ENCODE measurements around the gene SLC1A7. TPM values are rescaled to one million over a fixed set of nuclear protein-coding genes. Genes with fewer than 3 reads are reported as not detected.

SLC1A7 gene
- total and polyA plus RNA-seq, 2 of the 13 experiments (the other 11 are each of a cell fraction or from before 2014, with no cell fraction given), result 0.04 to 2.0 TPM

DNA sequence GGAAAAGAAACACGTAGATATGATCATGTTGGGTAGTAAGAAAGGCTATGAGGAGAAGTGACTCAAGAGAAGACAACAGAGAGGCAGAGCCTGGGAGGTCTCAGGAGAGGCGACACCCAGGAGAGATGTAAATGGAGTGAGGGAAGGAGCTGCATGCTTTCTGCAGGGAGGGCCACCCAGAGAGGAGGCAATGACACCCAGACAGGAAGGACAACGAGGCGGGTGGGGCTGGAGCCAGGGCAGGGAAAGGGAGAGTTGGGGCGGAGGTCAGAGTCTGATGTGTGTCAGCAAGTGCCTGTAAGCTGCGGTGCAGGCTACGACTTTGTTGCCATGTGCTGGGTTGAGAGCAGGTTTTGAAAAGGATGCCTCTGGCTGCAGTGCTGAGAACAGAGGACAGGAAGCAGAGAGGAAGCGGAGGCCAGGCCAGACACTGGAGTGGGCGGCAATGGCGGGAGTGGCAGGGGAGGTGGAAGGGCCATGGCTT lies 31.3 kb downstream of the SLC1A7 start (continued):
- TF ChIP-seq, protein P1, sequence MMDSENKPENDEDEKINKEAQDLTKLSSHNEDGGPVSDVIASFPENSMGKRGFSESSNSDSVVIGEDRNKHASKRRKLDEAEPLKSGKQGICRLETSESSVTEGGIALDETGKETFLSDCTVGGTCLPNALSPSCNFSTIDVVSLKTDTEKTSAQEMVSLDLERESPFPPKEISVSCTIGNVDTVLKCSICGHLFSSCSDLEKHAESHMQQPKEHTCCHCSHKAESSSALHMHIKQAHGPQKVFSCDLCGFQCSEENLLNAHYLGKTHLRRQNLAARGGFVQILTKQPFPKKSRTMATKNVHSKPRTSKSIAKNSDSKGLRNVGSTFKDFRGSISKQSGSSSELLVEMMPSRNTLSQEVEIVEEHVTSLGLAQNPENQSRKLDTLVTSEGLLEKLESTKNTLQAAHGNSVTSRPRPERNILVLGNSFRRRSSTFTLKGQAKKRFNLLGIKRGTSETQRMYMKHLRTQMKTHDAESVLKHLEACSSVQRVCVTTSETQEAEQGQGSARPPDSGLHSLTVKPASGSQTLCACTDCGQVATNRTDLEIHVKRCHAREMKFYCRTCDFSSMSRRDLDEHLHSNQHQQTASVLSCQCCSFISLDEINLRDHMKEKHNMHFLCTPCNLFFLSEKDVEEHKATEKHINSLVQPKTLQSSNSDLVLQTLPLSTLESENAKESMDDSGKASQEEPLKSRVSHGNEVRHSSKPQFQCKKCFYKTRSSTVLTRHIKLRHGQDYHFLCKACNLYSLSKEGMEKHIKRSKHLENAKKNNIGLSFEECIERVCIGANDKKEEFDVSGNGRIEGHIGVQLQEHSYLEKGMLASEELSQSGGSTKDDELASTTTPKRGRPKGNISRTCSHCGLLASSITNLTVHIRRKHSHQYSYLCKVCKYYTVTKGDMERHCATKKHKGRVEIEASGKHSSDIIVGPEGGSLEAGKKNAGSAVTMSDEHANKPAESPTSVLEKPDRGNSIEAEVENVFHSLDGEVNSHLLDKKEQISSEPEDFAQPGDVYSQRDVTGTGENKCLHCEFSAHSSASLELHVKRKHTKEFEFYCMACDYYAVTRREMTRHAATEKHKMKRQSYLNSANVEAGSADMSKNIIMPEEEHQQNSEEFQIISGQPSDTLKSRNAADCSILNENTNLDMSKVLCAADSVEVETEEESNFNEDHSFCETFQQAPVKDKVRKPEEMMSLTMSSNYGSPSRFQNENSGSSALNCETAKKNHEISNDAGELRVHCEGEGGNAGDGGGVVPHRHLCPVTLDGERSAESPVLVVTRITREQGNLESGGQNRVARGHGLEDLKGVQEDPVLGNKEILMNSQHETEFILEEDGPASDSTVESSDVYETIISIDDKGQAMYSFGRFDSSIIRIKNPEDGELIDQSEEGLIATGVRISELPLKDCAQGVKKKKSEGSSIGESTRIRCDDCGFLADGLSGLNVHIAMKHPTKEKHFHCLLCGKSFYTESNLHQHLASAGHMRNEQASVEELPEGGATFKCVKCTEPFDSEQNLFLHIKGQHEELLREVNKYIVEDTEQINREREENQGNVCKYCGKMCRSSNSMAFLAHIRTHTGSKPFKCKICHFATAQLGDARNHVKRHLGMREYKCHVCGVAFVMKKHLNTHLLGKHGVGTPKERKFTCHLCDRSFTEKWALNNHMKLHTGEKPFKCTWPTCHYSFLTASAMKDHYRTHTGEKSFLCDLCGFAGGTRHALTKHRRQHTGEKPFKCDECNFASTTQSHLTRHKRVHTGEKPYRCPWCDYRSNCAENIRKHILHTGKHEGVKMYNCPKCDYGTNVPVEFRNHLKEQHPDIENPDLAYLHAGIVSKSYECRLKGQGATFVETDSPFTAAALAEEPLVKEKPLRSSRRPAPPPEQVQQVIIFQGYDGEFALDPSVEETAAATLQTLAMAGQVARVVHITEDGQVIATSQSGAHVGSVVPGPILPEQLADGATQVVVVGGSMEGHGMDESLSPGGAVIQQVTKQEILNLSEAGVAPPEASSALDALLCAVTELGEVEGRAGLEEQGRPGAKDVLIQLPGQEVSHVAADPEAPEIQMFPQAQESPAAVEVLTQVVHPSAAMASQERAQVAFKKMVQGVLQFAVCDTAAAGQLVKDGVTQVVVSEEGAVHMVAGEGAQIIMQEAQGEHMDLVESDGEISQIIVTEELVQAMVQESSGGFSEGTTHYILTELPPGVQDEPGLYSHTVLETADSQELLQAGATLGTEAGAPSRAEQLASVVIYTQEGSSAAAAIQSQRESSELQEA (CRISPR knock-in tag; IDR thresholded peaks at IDR 0.05; ENCODE audit: not compliant biosample characterization), result peak; percentile 18
- no peak for TF ChIP-seq ZNF549 (CRISPR knock-in tag; IDR thresholded peaks at IDR 0.05)
- no peak for TF ChIP-seq RELA (CRISPR knock-in tag; IDR thresholded peaks at IDR 0.05)
- TF ChIP-seq ZNF850 (CRISPR knock-in tag; conservative IDR thresholded peaks at IDR 0.05), result 0 out of 2 replicates have a peak, but pooled peaks have one; percentile 31
- TF ChIP-seq, protein P2, sequence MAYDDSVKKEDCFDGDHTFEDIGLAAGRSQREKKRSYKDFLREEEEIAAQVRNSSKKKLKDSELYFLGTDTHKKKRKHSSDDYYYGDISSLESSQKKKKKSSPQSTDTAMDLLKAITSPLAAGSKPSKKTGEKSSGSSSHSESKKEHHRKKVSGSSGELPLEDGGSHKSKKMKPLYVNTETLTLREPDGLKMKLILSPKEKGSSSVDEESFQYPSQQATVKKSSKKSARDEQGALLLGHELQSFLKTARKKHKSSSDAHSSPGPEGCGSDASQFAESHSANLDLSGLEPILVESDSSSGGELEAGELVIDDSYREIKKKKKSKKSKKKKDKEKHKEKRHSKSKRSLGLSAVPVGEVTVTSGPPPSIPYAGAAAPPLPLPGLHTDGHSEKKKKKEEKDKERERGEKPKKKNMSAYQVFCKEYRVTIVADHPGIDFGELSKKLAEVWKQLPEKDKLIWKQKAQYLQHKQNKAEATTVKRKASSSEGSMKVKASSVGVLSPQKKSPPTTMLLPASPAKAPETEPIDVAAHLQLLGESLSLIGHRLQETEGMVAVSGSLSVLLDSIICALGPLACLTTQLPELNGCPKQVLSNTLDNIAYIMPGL (CRISPR knock-in tag; IDR thresholded peaks at IDR 0.05; ENCODE audit: borderline replicate concordance in 1 of 2, low read depth in 1 of 2), result peak; percentile 46 to 63; a peak in 2 of 4 replicates
- no peak for TF ChIP-seq NONO (IDR thresholded peaks at IDR 0.05)
- TF ChIP-seq NONO (CRISPR knock-in tag; conservative IDR thresholded peaks at IDR 0.05), result peak; percentile 66
- TF ChIP-seq FOSL2 (CRISPR knock-in tag; IDR thresholded peaks at IDR 0.05), result peak; percentile 66
- peak; percentile 76; the same call in 1 of the 3 replicates for TF ChIP-seq MXI1 (IDR thresholded peaks at IDR 0.05; ENCODE audit: borderline replicate concordance, low read depth, low read length)
- TF ChIP-seq THAP11 (CRISPR knock-in tag; IDR thresholded peaks at IDR 0.05), result no peak
- 0 out of 2 replicates have a peak, but pooled peaks have one; percentile 40 for TF ChIP-seq ZNF230 (CRISPR knock-in tag; IDR thresholded peaks at IDR 0.05)
- no peak for TF ChIP-seq ZEB1 (IDR thresholded peaks at IDR 0.05; ENCODE audit: insufficient replicate concordance, low read depth)
- no peak for TF ChIP-seq ZNF382 (CRISPR knock-in tag; IDR thresholded peaks at IDR 0.05; ENCODE audit: borderline replicate concordance)
- peak; percentile 81; the same call in 1 of the 2 replicates for TF ChIP-seq MEIS1 (CRISPR knock-in tag; IDR thresholded peaks at IDR 0.05; ENCODE audit: borderline replicate concordance)
- TF ChIP-seq ERF (CRISPR knock-in tag; IDR thresholded peaks at IDR 0.05), result peak; percentile 68; the same call in 1 of the 2 replicates
- TF ChIP-seq, protein P3, sequence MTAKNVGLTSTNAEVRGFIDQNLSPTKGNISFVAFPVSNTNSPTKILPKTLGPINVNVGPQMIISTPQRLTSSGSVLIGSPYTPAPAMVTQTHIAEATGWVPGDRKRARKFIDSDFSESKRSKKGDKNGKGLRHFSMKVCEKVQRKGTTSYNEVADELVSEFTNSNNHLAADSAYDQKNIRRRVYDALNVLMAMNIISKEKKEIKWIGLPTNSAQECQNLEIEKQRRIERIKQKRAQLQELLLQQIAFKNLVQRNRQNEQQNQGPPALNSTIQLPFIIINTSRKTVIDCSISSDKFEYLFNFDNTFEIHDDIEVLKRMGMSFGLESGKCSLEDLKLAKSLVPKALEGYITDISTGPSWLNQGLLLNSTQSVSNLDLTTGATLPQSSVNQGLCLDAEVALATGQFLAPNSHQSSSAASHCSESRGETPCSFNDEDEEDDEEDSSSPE (CRISPR knock-in tag; IDR thresholded peaks at IDR 0.05), result peak; percentile 57; the same call in 1 of the 2 replicates
- TF ChIP-seq, protein P4, sequence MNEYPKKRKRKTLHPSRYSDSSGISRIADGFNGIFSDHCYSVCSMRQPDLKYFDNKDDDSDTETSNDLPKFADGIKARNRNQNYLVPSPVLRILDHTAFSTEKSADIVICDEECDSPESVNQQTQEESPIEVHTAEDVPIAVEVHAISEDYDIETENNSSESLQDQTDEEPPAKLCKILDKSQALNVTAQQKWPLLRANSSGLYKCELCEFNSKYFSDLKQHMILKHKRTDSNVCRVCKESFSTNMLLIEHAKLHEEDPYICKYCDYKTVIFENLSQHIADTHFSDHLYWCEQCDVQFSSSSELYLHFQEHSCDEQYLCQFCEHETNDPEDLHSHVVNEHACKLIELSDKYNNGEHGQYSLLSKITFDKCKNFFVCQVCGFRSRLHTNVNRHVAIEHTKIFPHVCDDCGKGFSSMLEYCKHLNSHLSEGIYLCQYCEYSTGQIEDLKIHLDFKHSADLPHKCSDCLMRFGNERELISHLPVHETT (CRISPR knock-in tag; conservative IDR thresholded peaks at IDR 0.05), result no peak
- TF ChIP-seq ZSCAN25 (CRISPR knock-in tag; IDR thresholded peaks at IDR 0.05), result peak; percentile 93

All from HepG2 (cell line).